Kidney (tissue), 14 donors: ENCODE measurements around the gene ANKRD17. TPM values are rescaled to one million over a fixed set of nuclear protein-coding genes. Genes with fewer than 3 reads are reported as not detected.

ENCODE experiments used
- DNase-seq, 5 donors: peaks; one replicate each; pipeline ENCODE4 v3.0.0-alpha.2; 2013 to 2020
- FAIRE-seq: peaks from 2 replicates; lab custom pipeline; 2012; peaks lifted over from hg19 to GRCh38; lab: Jason Lieb, UNC
- H3K27ac ChIP-seq, 2 donors: one replicate each; pipeline ENCODE4 v1.7.0; 2013; ENCODE audit warnings: low read depth in 2 of 2, low read length in 2 of 2, inconsistent platforms in 1 of 2
- H3K27me3 ChIP-seq: one replicate; pipeline ENCODE4 v1.7.1; 2013; ENCODE audit warnings: low read length, inconsistent platforms; ENCODE audit not compliant: control insufficient read depth, insufficient read depth
- H3K36me3 ChIP-seq, 3 donors: one replicate each; pipeline versions ENCODE4 v1.7.0 to v1.7.1; 2013; ENCODE audit warnings: low read length in 3 of 3, control low read depth in 1 of 3, inconsistent platforms in 1 of 3; ENCODE audit not compliant: insufficient read depth in 3 of 3, control insufficient read depth in 2 of 3
- H3K4me1 ChIP-seq, 3 donors: one replicate each; pipeline versions ENCODE4 v1.7.0 to v1.7.1; 2013; ENCODE audit warnings: low read length in 3 of 3, inconsistent platforms in 1 of 3, low read depth in 1 of 3; ENCODE audit not compliant: control insufficient read depth in 2 of 3, insufficient read depth in 2 of 3
- H3K4me3 ChIP-seq, 3 donors: one replicate each; pipeline versions ENCODE4 v1.7.0 to v1.8.1; 2013; ENCODE audit warnings: low read length in 3 of 3, control low read depth in 1 of 3, inconsistent platforms in 1 of 3
- H3K9ac ChIP-seq, 3 donors: one replicate each; pipeline versions ENCODE4 v1.7.0 to v1.7.1; 2013; ENCODE audit warnings: low read length in 3 of 3, control low read depth in 1 of 3, inconsistent platforms in 1 of 3
- H3K9me3 ChIP-seq, 3 donors: one replicate each; pipeline versions ENCODE4 v1.7.0 to v1.7.1; 2013; ENCODE audit warnings: low read length in 3 of 3, control low read depth in 1 of 3, inconsistent platforms in 1 of 3; ENCODE audit not compliant: control insufficient read depth in 2 of 3, insufficient read depth in 1 of 3
- CTCF ChIP-seq: IDR thresholded peaks from 3 replicates; pipeline ENCODE4 v1.5.1; 2012; ENCODE audit warnings: mild to moderate bottlenecking, moderate library complexity, borderline replicate concordance; ENCODE audit not compliant: insufficient read depth; ENCODE audit errors: extremely low read depth
- intact Hi-C: fragments of 100-400 bp; cut with DNase I; formaldehyde crosslinking; loops from one replicate; pipeline ENCODE4 v1.11.1; 2022
- polyA plus RNA-seq: library from polyadenylated mRNA; stranded (reverse); fragments of 350-450 nt; fragmentation: Illumina TruSeq; extraction: RNeasy Lipid Tissue Mini Kit (QIAGEN cat#74804); gene quantifications from one replicate; pipeline ENCODE4 v1.2.3, GENCODE V29; 2014; ENCODE audit warnings: low read depth, low replicate concordance; ENCODE audit not compliant: insufficient read depth
- total RNA-seq: library from RNA; stranded (reverse); fragmentation: NEBNext Ultra II Directional; extraction: Animal tissue kit (Norgen Biotek cat#: 25700); gene quantifications from one replicate; pipeline ENCODE4 v1.2.1, GENCODE V29; 2021
- donor health status: control.
- donor health status: control.
- donor health status: control.
- donor health status: control.
- donor health status: control.
- donor health status: DM: yes; HTN: yes; CAD: no.
- donor health status: Normal renal cell carcinoma (clear cell type).

Gene ANKRD17
- total and polyA plus RNA-seq, 2 donors from 2014 or later = 13.3 to 67.7 TPM

- Histone ChIP-seq H3K4me1 (peaks cover 0 to 7% (median 3%) of the 10 kb centered on the region in 3 donors), H3K9ac (peak overlapping the region; percentile 83 to 97 (median 93)), H3K36me3 (no peaks in the 10 kb centered on the region), H3K4me3 (peak overlapping the region; percentile 77 to 97 (median 96)), H3K27me3 (no peaks in the 10 kb centered on the region), H3K27ac (peak overlapping the region; percentile 74 to 84), H3K9me3 (no peaks in the 10 kb centered on the region)
- DNase-seq (peak in 4 of 5 donors; percentile 56 to 96 (median 82)), FAIRE-seq (peak; percentile 99)
- intact Hi-C loops = no loop called here
- no peak for TF ChIP-seq CTCF
Measured at GRCh38 chr4:73222466-73223257, 35.9 kb downstream of the ANKRD17 start.

- no peak overlapping the region for H3K9ac ChIP-seq
- H3K27ac ChIP-seq = no peak overlapping the region
- H3K4me3 ChIP-seq = peak overlapping the region in 1 of 3 donors; percentile 18
- intact Hi-C loops = no loop called here
- peaks cover 0 to 7% (median 3%) of the 10 kb centered on the region in 3 donors for H3K4me1 ChIP-seq
- H3K9me3 ChIP-seq = no peaks in the 10 kb centered on the region
- no peaks in the 10 kb centered on the region for H3K36me3 ChIP-seq
- peak in 1 of 5 donors; percentile 4 for DNase-seq
- FAIRE-seq = no peak
- no peak for TF ChIP-seq CTCF
- H3K27me3 ChIP-seq = no peaks in the 10 kb centered on the region
Measured at GRCh38 chr4:73221734-73222133, 36.9 kb downstream of the ANKRD17 start.

DNA sequence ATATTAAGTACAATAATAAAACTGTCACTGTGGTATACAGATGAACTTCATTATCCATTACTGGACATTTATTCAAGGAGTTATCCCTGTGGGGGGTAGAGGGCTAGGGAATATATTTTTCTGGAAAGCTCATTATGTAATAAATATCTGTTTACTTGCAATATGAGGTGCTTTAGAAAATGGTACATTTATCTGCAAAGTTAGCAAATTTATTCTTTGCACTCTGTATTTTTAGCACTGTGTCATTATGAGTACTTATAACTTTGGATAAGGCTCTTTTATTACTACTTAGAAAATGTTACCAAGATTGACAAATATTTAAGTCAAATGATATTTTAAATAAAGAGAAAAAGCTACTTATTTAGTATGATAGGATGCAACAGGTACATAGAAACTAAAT, 37.8 kb downstream of the ANKRD17 start:
- TF ChIP-seq CTCF = no peak
- Histone ChIP-seq H3K4me1 (peaks cover 0 to 7% (median 3%) of the 10 kb centered on the region in 3 donors), H3K9me3 (no peaks in the 10 kb centered on the region), H3K27me3 (no peaks in the 10 kb centered on the region), H3K36me3 (no peaks in the 10 kb centered on the region), H3K27ac (no peak overlapping the region), H3K4me3 (no peak overlapping the region), H3K9ac (no peak overlapping the region)
- no peak for FAIRE-seq
- intact Hi-C loops = no loop called here
- no peak for DNase-seq
